ENCODE data around the gene APOD.

APOD gene

DNA sequence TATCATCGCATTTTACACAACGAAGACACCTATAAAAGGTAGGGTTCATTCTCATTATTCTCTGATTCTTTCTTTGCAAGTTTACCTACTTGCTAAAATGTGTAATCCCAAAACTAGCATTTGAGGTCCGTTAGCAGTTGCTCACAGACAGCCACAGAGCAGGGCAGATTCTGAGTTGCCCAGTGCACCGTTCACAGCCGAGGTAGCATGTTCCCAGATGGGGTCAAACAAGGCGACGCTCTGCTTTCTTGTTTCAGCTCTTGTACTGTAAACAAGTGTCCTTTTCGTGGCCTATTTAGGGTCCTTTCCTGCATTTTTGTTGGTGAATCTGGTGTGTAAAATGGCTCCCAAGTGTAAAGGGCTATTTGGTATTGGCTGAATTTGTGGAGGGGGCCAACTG, 43.7 kb downstream of the APOD start:
- Mint-ChIP-seq H3K27me3 (no peaks in the 10 kb centered on the region), H3K27ac (peak overlapping the region; percentile 75), H3K4me1 (peaks cover 74% of the 10 kb centered on the region), H3K36me3 (peaks cover 5% of the 10 kb centered on the region), H3K4me3 (peak overlapping the region; percentile 89), H3K9me3 (no peaks in the 10 kb centered on the region)

DNA sequence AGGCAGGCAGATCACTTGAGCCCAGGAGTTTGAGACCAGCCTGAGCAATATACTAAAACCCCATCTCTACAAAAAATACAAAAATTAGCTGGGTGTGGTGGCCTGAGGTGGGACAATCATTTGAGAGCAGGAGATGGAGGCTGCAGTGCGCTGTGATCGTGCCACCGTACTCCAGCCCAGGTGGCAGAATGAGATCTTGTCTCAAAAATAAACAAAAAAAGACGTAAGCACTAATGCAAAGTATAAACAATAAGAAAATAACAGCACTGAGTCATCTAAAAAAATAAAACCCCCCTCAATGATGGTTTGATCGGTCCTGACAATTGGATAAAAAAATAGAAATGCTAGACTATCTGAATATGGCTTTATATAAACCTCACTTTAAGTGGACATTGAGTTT, 44.3 kb downstream of the APOD start:
- no peaks in the 10 kb centered on the region for H3K9me3 Mint-ChIP-seq
- peaks cover 74% of the 10 kb centered on the region for H3K4me1 Mint-ChIP-seq
- peak overlapping the region; percentile 93 for H3K27ac Mint-ChIP-seq
- no peaks in the 10 kb centered on the region for H3K27me3 Mint-ChIP-seq
- peak overlapping the region; percentile 89 for H3K4me3 Mint-ChIP-seq
- peaks cover 5% of the 10 kb centered on the region for H3K36me3 Mint-ChIP-seq

DNA sequence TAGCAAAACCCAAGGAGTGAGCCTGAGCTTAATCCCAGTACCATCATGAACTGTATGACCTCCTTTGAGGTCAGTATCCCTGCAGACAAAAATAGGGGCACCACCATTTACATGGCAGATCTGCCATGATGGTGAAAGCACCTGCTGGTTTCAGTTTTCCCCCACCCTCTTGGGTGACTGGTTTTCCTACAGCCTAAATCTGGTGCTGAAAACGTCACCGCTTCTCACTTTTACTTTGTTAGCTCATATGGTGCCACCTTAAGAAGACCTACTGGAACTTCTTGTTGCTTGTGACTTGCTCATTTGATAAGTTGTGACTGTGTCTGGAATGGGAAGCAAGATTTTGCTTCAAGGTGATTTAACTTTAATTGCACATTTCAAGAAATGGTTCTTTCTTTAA, 45.7 kb downstream of the APOD start:
- peak overlapping the region; percentile 89 for H3K4me3 Mint-ChIP-seq
- H3K36me3 Mint-ChIP-seq, result peaks cover 9% of the 10 kb centered on the region
- no peaks in the 10 kb centered on the region for H3K9me3 Mint-ChIP-seq
- H3K27ac Mint-ChIP-seq, result peak overlapping the region; percentile 93
- no peaks in the 10 kb centered on the region for H3K27me3 Mint-ChIP-seq
- H3K4me1 Mint-ChIP-seq, result peaks cover 79% of the 10 kb centered on the region

DNA sequence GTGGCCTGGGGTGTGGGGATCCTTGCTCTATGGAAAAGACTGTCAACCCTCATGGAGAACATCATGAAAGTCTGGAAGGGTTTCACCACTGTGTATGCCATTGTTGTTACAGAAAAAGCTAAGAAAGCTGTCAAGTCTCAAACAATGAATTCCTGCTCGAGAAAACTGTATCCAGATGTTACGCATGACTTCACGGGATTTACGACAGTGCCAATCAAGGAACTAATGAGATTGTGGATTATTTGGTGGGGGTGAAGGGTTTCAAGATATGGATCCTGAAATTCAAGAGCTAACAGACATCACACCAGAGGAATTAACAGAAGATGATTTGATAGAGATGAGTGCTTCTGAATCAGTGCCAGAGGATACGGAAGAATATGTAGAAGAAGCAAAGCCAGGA, 48.4 kb downstream of the APOD start:
- H3K36me3 Mint-ChIP-seq, result peaks cover 9% of the 10 kb centered on the region
- peaks cover 93% of the 10 kb centered on the region for H3K4me1 Mint-ChIP-seq
- H3K27me3 Mint-ChIP-seq, result no peaks in the 10 kb centered on the region
- H3K9me3 Mint-ChIP-seq, result no peaks in the 10 kb centered on the region
- H3K27ac Mint-ChIP-seq, result peak overlapping the region; percentile 92
- peak overlapping the region; percentile 70 for H3K4me3 Mint-ChIP-seq

DNA sequence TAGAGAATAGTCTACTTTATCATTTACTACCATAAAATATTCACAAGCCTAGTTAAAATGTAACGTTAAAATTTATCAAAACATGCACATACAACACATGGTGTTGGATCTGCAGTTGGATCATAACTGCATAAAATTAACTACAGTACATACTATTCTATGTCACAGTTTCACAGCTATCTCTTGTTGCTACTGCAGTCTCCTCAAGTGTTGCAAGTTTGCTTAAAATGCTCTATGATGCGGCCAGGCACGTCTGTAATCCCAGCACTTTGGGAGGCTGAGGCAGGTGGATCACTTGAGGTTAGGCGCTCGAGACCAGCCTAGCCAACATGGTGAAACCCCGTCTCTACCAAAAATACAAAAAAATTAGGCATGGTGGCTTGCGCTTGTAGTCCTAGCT, 50.9 kb downstream of the APOD start:
- Mint-ChIP-seq H3K36me3 (peaks cover 11% of the 10 kb centered on the region), H3K27ac (peak overlapping the region; percentile 83), H3K4me1 (peaks cover 89% of the 10 kb centered on the region), H3K27me3 (no peaks in the 10 kb centered on the region), H3K4me3 (peak overlapping the region; percentile 12), H3K9me3 (no peaks in the 10 kb centered on the region)

DNA sequence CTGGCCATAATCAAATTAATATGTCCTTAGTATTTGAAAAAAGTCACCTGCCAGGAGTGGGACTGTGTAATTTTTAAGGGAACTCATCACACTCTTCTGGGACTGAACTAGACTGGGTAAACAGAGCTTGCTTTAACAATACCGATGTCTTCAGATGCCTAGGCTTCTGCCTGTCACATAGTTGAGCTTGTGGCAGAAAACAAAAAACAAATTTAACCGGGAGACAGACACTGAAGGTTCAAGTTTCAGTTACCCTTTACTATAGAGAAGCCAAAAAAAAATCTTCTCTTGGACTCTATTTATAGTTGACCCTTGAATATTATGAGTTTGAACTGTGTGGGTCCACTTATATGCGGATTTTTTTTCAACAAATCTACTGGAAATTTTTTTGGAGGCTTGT, 51.4 kb downstream of the APOD start:
- H3K27ac Mint-ChIP-seq, result peak overlapping the region; percentile 83
- no peaks in the 10 kb centered on the region for H3K9me3 Mint-ChIP-seq
- H3K4me1 Mint-ChIP-seq, result peaks cover 87% of the 10 kb centered on the region
- H3K36me3 Mint-ChIP-seq, result peaks cover 13% of the 10 kb centered on the region
- H3K27me3 Mint-ChIP-seq, result no peaks in the 10 kb centered on the region
- H3K4me3 Mint-ChIP-seq, result no peak overlapping the region

DNA sequence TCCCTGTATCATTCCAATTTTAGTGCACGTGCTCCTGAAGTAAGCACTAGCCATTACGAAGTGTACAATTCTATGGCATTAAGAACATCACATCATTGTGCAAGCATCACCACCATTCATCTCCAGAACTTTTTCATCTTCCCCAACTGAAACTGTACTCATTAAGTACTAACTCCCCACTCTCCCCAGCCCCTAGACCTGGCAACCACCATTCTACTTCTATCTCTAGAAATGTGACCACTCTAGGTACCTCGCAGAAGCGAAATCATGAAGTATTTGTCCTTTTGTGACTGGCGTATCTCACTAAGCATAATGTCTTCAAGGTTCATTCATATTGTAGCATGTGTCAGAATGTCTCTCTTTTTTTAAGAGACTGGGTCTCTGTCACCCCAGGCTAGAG, 52.1 kb downstream of the APOD start:
- H3K4me3 Mint-ChIP-seq, result peak overlapping the region; percentile 1
- H3K4me1 Mint-ChIP-seq, result peaks cover 82% of the 10 kb centered on the region
- H3K27me3 Mint-ChIP-seq, result no peaks in the 10 kb centered on the region
- H3K36me3 Mint-ChIP-seq, result peaks cover 13% of the 10 kb centered on the region
- peak overlapping the region; percentile 71 for H3K27ac Mint-ChIP-seq
- H3K9me3 Mint-ChIP-seq, result no peaks in the 10 kb centered on the region

DNA sequence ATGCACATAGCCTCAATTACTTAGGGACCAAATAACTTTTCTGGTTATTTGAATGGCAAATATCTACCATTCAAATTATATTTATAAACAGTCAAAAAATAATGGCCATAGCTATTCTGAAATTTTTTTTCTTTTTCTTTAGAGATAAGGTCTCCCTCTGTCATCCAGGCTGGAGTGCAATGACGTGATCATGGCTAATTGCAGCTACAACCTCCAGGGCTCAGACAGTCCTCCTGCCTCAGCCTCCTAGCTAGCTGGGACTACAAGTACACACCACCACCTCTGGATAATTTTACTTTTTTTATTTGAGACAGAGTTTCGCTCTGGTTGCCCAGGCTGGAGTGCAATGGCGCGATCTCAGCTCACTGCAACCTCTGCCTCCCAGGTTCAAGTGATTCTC, 57.2 kb downstream of the APOD start:
- Mint-ChIP-seq H3K4me1 (peaks cover 80% of the 10 kb centered on the region), H3K36me3 (peaks cover 4% of the 10 kb centered on the region), H3K4me3 (no peak overlapping the region), H3K27ac (no peak overlapping the region), H3K27me3 (no peaks in the 10 kb centered on the region), H3K9me3 (no peaks in the 10 kb centered on the region)

DNA sequence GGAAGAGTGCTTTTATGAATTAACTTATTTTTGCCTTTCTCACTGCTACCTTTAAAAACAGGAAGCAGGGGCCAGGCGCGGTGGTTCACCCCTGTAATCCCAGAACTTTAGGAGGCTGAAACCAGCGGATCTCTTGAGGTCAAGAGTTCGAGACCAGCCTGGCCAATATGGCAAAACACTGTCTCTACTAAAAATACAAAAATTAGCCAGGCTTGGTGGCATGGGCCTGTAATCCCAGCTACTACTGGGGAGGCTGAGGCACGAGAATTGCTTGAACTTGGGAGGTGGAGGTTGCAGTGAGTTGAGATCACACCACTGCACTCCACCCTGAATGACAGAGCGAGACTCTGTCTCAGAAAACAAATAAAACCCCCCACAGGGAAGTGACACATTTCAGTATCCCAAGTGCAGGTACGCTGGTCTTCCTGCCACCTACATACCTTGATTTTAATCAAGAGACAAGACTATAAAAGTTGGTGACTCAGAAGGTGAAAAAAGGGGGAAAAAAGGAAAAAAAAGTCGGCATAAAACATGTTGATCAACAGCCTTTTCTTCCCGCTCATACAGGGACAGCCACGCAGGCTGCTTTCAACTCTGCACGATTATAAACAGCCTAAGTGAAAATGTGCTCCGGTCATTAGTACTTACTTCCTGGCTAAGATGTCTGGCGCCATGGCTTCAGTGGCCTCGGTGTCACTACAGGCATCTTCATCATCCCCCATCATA, 59.4 kb downstream of the APOD start:
- Mint-ChIP-seq H3K4me3 (peak overlapping the region; percentile 57), H3K27ac (peak overlapping the region; percentile 92), H3K36me3 (peaks cover 4% of the 10 kb centered on the region), H3K4me1 (peaks cover 63% of the 10 kb centered on the region), H3K9me3 (no peaks in the 10 kb centered on the region), H3K27me3 (no peaks in the 10 kb centered on the region)

DNA sequence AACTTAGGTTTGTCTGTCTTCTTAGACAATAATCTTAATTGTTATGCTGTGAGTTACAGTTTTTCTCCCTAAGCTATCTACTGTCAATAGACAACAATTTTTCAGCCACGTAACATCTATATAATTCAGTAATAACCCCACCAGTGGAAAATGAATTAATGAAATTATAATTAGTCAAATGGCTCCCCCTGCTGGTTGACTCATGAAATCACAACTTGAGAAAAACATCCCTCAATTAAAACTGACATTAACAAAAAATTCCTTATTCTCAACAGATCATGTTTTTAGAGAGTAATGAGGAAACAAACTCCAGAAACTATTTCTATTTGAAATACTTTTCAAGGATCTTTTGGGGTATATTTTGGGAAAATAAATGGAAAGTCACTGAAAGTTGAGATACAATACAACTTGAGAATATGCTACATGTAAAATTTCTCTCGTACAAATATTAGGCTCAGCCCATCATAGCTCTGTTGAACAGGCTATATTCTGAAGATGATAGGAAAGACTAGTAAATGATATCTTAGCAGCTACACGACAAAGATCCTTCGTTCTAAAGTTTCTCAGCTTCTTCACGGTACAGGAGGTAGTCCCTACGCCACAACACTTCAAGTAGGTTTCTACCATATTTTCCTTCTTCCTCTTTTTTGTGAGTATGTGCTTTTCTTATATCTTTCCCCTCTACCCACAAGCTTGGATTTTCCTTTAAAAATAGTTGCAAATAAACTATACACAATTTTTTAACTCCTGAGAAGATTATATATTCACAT, 61.3 kb downstream of the APOD start:
- Mint-ChIP-seq H3K36me3 (peaks cover 2% of the 10 kb centered on the region), H3K4me1 (peaks cover 57% of the 10 kb centered on the region), H3K27me3 (no peaks in the 10 kb centered on the region), H3K4me3 (peak overlapping the region; percentile 23), H3K27ac (peak overlapping the region; percentile 88), H3K9me3 (no peaks in the 10 kb centered on the region)
